ENCODE results near the gene DMWD.

DMWD gene

GRCh38 chr19:45825917-45826893, 33.6 kb upstream of the DMWD start:
- DNase-seq (ENCODE audit: extremely low read depth, low read depth): no peak
- no peak for TF ChIP-seq CTCF (IDR thresholded peaks at IDR 0.05; ENCODE audit: low read depth, low read length)

GRCh38 chr19:45825263-45825605, 32.6 kb upstream of the DMWD start:
- TF ChIP-seq CTCF (IDR thresholded peaks at IDR 0.05; ENCODE audit: low read depth, low read length): no peak
- no peak for DNase-seq (ENCODE audit: extremely low read depth, low read depth)

GRCh38 chr19:45824531-45825262, 32.1 kb upstream of the DMWD start:
- TF ChIP-seq CTCF (IDR thresholded peaks at IDR 0.05; ENCODE audit: low read depth, low read length): no peak

GRCh38 chr19:45824041-45824471, 31.4 kb upstream of the DMWD start:
- TF ChIP-seq CTCF (IDR thresholded peaks at IDR 0.05; ENCODE audit: low read depth, low read length): no peak
- no peak for DNase-seq (ENCODE audit: extremely low read depth, low read depth)

More at GRCh38 chr19:45824531-45825262, 32.1 kb upstream of the DMWD start:
- no peak for DNase-seq (ENCODE audit: extremely low read depth, low read depth)

- no peak for TF ChIP-seq CTCF (IDR thresholded peaks at IDR 0.05; ENCODE audit: low read depth, low read length)
- DNase-seq (ENCODE audit: extremely low read depth, low read depth): no peak
Measured at GRCh38 chr19:45823182-45823581, 30.5 kb upstream of the DMWD start.

- DNase-seq (ENCODE audit: extremely low read depth, low read depth): no peak
- no peak for TF ChIP-seq CTCF (IDR thresholded peaks at IDR 0.05; ENCODE audit: low read depth, low read length)
Measured at GRCh38 chr19:45822716-45823115, 30.1 kb upstream of the DMWD start.

GRCh38 chr19:45821570-45821969, 28.9 kb upstream of the DMWD start:
- no peak for DNase-seq (ENCODE audit: extremely low read depth, low read depth)
- TF ChIP-seq CTCF (IDR thresholded peaks at IDR 0.05; ENCODE audit: low read depth, low read length): no peak

Data from AG09319 (cell line).